CD14-positive monocyte (primary cell): ENCODE measurements around the gene REG1A. TPM values are rescaled to one million over a fixed set of nuclear protein-coding genes. Genes with fewer than 3 reads are reported as not detected.

Source experiments
- DNase-seq, 3 donors: peaks; one replicate each; pipeline ENCODE4 v3.0.0-alpha.2; 2011 to 2022
- H2AFZ ChIP-seq: 2 replicates; pipeline ENCODE4 v1.6.0; 2012; ENCODE audit warnings: mild to moderate bottlenecking, low read depth, low read length, inconsistent platforms; ENCODE audit not compliant: insufficient read depth, poor library complexity, severe bottlenecking
- H3K27ac ChIP-seq, 2 donors: 1 replicate in 1 of 2; 2 replicates in 1 of 2; pipeline ENCODE4 v1.5.1; 2012 to 2013; ENCODE audit warnings: low read length in 2 of 2, control low read depth in 1 of 2, inconsistent platforms in 1 of 2, low read depth in 1 of 2, mild to moderate bottlenecking in 1 of 2
- H3K27me3 ChIP-seq, 2 donors: one replicate each; pipeline versions ENCODE4 v1.6.0 to v1.6.1; 2011 to 2013; ENCODE audit warnings: low read length in 2 of 2; ENCODE audit not compliant: control insufficient read depth in 2 of 2, insufficient read depth in 2 of 2
- H3K36me3 ChIP-seq, 2 donors: replicated peaks in 1 of 2; 1 replicate in 1 of 2; 2 replicates in 1 of 2; pipeline versions ENCODE4 v1.5.1 to v1.6.1; 2012 to 2013; ENCODE audit warnings: low read length in 2 of 2, control low read depth in 1 of 2, inconsistent platforms in 1 of 2, mild to moderate bottlenecking in 1 of 2; ENCODE audit not compliant: insufficient read depth in 2 of 2, control insufficient read depth in 1 of 2
- H3K4me1 ChIP-seq, 2 donors: 1 replicate in 1 of 2; 2 replicates in 1 of 2; pipeline versions ENCODE4 v1.5.1 to v1.6.1; 2012 to 2013; ENCODE audit warnings: low read length in 2 of 2, control low read depth in 1 of 2, inconsistent platforms in 1 of 2, mild to moderate bottlenecking in 1 of 2, moderate library complexity in 1 of 2; ENCODE audit not compliant: insufficient read depth in 2 of 2, control insufficient read depth in 1 of 2
- H3K4me2 ChIP-seq: replicated peaks from 2 replicates; pipeline ENCODE3; 2012; ENCODE audit warnings: low read length, moderate library complexity, mild to moderate bottlenecking; ENCODE audit not compliant: poor library complexity, severe bottlenecking; ENCODE audit errors: extremely low read depth
- H3K4me3 ChIP-seq, 3 experiments: fragments of 200-600 bp in 1 of 3; sonication (generic) in 1 of 3; replicated peaks in 1 of 3; 1 replicate in 2 of 3; 2 replicates in 1 of 3; pipeline ENCODE4 v1.5.1; 2011 to 2013; ENCODE audit warnings: low read length in 3 of 3, mild to moderate bottlenecking in 3 of 3, control low read depth in 2 of 3, low read depth in 2 of 3, inconsistent platforms in 1 of 3, moderate library complexity in 1 of 3
- H3K79me2 ChIP-seq: 2 replicates; pipeline ENCODE4 v1.6.0; 2012; ENCODE audit warnings: mild to moderate bottlenecking, control low read depth, inconsistent platforms, low read length, moderate library complexity; ENCODE audit not compliant: insufficient read depth
- H3K9ac ChIP-seq: 2 replicates; pipeline ENCODE4 v1.6.0; 2017; ENCODE audit warnings: low read length, mild to moderate bottlenecking; ENCODE audit not compliant: insufficient read depth, poor library complexity, severe bottlenecking
- H3K9me3 ChIP-seq, 2 donors: replicated peaks in 1 of 2; 1 replicate in 1 of 2; 2 replicates in 1 of 2; pipeline versions ENCODE4 v1.5.1 to v1.6.1; 2012 to 2013; ENCODE audit warnings: low read length in 2 of 2, control low read depth in 1 of 2; ENCODE audit not compliant: control insufficient read depth in 1 of 2, insufficient read depth in 1 of 2
- H4K20me1 ChIP-seq: 2 replicates; pipeline ENCODE4 v1.6.0; 2012; ENCODE audit warnings: mild to moderate bottlenecking, low read length, control low read depth, moderate library complexity; ENCODE audit not compliant: insufficient read depth
- H3K27ac Mint-ChIP-seq, 7 donors: one replicate each; pipeline ENCODE4 v1.8.0; 2020; ENCODE audit warnings: mild to moderate bottlenecking in 7 of 7, mixed read lengths in 7 of 7, moderate library complexity in 6 of 7, inconsistent platforms in 2 of 7
- H3K27me3 Mint-ChIP-seq, 3 donors: one replicate each; pipeline ENCODE4 v1.8.0; 2021 to 2022; ENCODE audit warnings: low read depth in 3 of 3, mild to moderate bottlenecking in 3 of 3, mixed read lengths in 3 of 3, moderate library complexity in 3 of 3, inconsistent platforms in 1 of 3
- H3K36me3 Mint-ChIP-seq, 2 donors: one replicate each; pipeline ENCODE4 v1.8.0; 2020; ENCODE audit warnings: mixed read lengths in 2 of 2, inconsistent platforms in 1 of 2, mild to moderate bottlenecking in 1 of 2
- H3K4me1 Mint-ChIP-seq: one replicate; pipeline ENCODE4 v1.8.0; 2020; ENCODE audit warnings: mild to moderate bottlenecking, mixed read lengths
- H3K4me3 Mint-ChIP-seq, 2 donors: one replicate each; pipeline ENCODE4 v1.8.0; 2020; ENCODE audit warnings: mild to moderate bottlenecking in 2 of 2, mixed read lengths in 2 of 2, moderate library complexity in 1 of 2
- H3K9me3 Mint-ChIP-seq, 7 donors: one replicate each; pipeline ENCODE4 v1.8.0; 2020 to 2022; ENCODE audit warnings: mixed read lengths in 7 of 7, mild to moderate bottlenecking in 6 of 7, moderate library complexity in 6 of 7, inconsistent platforms in 2 of 7
- CTCF ChIP-seq: fragments of 200-600 bp; IDR thresholded peaks from one replicate; pipeline ENCODE4 v1.8.0; 2022; ENCODE audit warnings: antibody characterized with exemption, mild to moderate bottlenecking
- WGBS: methylation state at CpG from one replicate; pipeline ENCODE4 v1.1.5; 2013; ENCODE audit warnings: missing lambda C conversion rate; ENCODE audit not compliant: insufficient coverage; 5-methylcytosine and 5-hydroxymethylcytosine counted together
- intact Hi-C, 2 donors: fragments of 100-400 bp; cut with micrococcal nuclease; formaldehyde crosslinking; loops; one replicate each; pipeline versions ENCODE4 v1.15.0 to v1.15.1; 2023
- polyA plus RNA-seq, 3 donors: library from polyadenylated mRNA; depleted of rRNA in 1 of 3; unstranded in 2 of 3; stranded (reverse) in 1 of 3; fragments of 300-500 nt in 2 of 3; fragments of >200 nt in 1 of 3; fragmentation: Illumina TruSeq in 2 of 3; gene quantifications; 1 replicate in 2 of 3; 2 replicates in 1 of 3; pipeline ENCODE4 v1.2.3, GENCODE V29; 2012 to 2021

Gene REG1A
- polyA plus RNA-seq, 3 donors: not detected

DNA sequence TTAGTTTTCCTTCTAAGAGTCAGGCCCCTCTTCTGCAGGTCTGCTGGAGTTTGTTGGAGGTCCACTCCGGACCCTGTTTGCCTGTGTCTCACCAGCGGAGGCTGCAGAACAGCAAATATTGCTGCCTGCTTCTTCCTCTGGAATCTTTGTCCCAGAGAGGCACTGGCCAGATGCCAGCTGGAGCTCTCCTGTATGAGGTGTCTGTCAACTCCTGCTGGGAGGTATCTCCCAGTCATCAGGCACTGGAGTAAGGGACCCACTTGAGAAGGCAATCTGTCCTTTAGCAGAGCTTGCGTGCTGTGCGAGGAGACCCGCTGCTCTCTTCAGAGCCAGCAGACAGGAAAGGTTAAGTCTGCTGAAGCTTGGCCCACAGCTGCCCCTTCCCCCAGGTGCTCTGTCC lies 37.3 kb upstream of the REG1A start:
- Histone ChIP-seq H2AFZ (no peak overlapping the region), H4K20me1 (no peaks in the 10 kb centered on the region), H3K4me1 (no peaks in the 10 kb centered on the region), H3K27ac (no peak overlapping the region), H3K4me3 (no peak overlapping the region), H3K9me3 (peaks cover 5 to 8% of the 10 kb centered on the region in 2 donors), H3K36me3 (no peaks in the 10 kb centered on the region), H3K4me2 (no peak overlapping the region), H3K27me3 (no peaks in the 10 kb centered on the region), H3K9ac (no peak overlapping the region), H3K79me2 (no peaks in the 10 kb centered on the region)
- Mint-ChIP-seq H3K27me3 (no peaks in the 10 kb centered on the region), H3K27ac (no peak overlapping the region), H3K9me3 (peaks cover 3 to 15% (median 4%) of the 10 kb centered on the region in 7 donors), H3K36me3 (no peaks in the 10 kb centered on the region), H3K4me1 (no peaks in the 10 kb centered on the region), H3K4me3 (no peak overlapping the region)
- no peak for TF ChIP-seq CTCF
- no peak for DNase-seq
- 96% methylated on average over 4 of the region's 5 CpGs for WGBS
- intact Hi-C loops: no loop called here

DNA sequence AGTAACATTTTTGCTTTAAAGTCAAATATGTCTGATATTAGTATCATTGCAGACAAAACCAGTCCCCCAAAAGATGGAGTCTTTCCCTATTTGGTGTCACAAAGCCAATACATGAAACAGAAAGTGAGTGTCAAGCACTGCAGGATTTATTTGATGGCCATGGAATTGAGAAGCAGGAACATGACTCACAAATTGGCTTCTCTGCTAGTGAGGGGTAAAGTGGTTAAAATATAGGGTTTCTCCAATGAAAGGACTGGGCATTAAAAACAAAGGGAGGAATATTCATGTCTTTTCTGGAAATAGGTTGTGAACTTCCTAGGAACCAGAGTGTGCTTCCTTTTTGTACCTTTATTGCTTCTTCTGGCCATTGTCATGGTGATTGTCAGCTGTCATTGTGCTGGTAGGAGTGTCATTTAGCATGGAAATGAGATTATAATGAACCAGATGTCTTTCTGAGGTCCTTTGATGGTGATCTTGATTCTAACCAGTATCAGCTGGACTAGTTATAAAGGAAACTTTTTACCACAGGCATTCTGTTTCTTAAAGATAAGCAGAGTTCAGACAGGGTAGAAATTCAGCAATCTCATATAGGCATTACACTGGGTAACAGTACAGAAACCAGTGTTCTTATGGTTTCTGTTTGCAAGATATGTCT lies 36.6 kb upstream of the REG1A start:
- no peaks in the 10 kb centered on the region for H3K27me3 ChIP-seq
- intact Hi-C loops: no loop called here
- Mint-ChIP-seq H3K4me3 (no peak overlapping the region), H3K4me1 (no peaks in the 10 kb centered on the region), H3K36me3 (no peaks in the 10 kb centered on the region), H3K9me3 (peaks cover 3 to 15% (median 6%) of the 10 kb centered on the region in 7 donors), H3K27ac (no peak overlapping the region), H3K27me3 (no peaks in the 10 kb centered on the region)
- peaks cover 5 to 11% of the 10 kb centered on the region in 2 donors for H3K9me3 ChIP-seq
- no peak overlapping the region for H3K4me3 ChIP-seq
- H2AFZ ChIP-seq: no peak overlapping the region
- no peak for DNase-seq
- TF ChIP-seq CTCF: no peak
- no peaks in the 10 kb centered on the region for H3K36me3 ChIP-seq
- no peak overlapping the region for H3K9ac ChIP-seq
- H4K20me1 ChIP-seq: no peaks in the 10 kb centered on the region
- H3K4me2 ChIP-seq: no peak overlapping the region
- no peaks in the 10 kb centered on the region for H3K79me2 ChIP-seq
- H3K27ac ChIP-seq: no peak overlapping the region
- H3K4me1 ChIP-seq: no peaks in the 10 kb centered on the region
